HG02981 (cell line): ENCODE data around the gene SGSM1.

Source experiments
- ATAC-seq: cut with Tn5 transposase; IDR thresholded peaks from one replicate; pipeline ENCODE4 v1.9.1; 2021; ENCODE audit warnings: mild to moderate bottlenecking, moderate library complexity; ENCODE audit not compliant: unreplicated experiment

SGSM1 gene

GRCh38 chr22:24948356-24949202, 142.6 kb downstream of the SGSM1 start:
- no peak for ATAC-seq

GRCh38 chr22:24950272-24950902, 144.4 kb downstream of the SGSM1 start:
- no peak for ATAC-seq

GRCh38 chr22:24951942-24952836, 146.2 kb downstream of the SGSM1 start, which contains the start of gene KIAA1671:
Gene KIAA1671 (plus strand): TSS chr22:24952716. CDS start chr22:25028000, 75,284 bp downstream.
- ATAC-seq, result no peak

GRCh38 chr22:24952837-24953383, 146.9 kb downstream of the SGSM1 start:
- ATAC-seq, result no peak

- ATAC-seq, result no peak
These were observed 147.5 kb downstream of the SGSM1 start for GRCh38 chr22:24953384-24954113.

GRCh38 chr22:24954114-24954463, 148.1 kb downstream of the SGSM1 start:
- ATAC-seq, result no peak

GRCh38 chr22:24954856-24955255, 148.8 kb downstream of the SGSM1 start:
- no peak for ATAC-seq

- no peak for ATAC-seq
These were observed 151.0 kb downstream of the SGSM1 start for GRCh38 chr22:24957043-24957442.

GRCh38 chr22:24961217-24961844, 155.3 kb downstream of the SGSM1 start:
- ATAC-seq, result no peak

GRCh38 chr22:24962094-24962493, 156.1 kb downstream of the SGSM1 start:
- no peak for ATAC-seq

GRCh38 chr22:24962835-24963234, 156.8 kb downstream of the SGSM1 start:
- no peak for ATAC-seq

GRCh38 chr22:24964441-24964840, 158.4 kb downstream of the SGSM1 start:
- ATAC-seq, result no peak

GRCh38 chr22:24965822-24966626, 160.0 kb downstream of the SGSM1 start:
- ATAC-seq, result no peak

GRCh38 chr22:24968066-24968561, 162.1 kb downstream of the SGSM1 start:
- ATAC-seq, result no peak

GRCh38 chr22:24969560-24970301, 163.7 kb downstream of the SGSM1 start:
- ATAC-seq, result no peak

GRCh38 chr22:24972369-24972768, 166.4 kb downstream of the SGSM1 start:
- no peak for ATAC-seq

- no peak for ATAC-seq
These were observed 167.9 kb downstream of the SGSM1 start for GRCh38 chr22:24973872-24974271.

- ATAC-seq, result no peak
These were observed 169.2 kb downstream of the SGSM1 start for GRCh38 chr22:24975125-24975640.
